Adrenal gland (tissue), 5 donors: ENCODE results near the gene ARFGEF3.

Experiments used
- CTCF ChIP-seq, 6 experiments: fragments of 450-650 bp in 4 of 6; fragments of 200-600 bp in 2 of 6; sonication (generic) in 1 of 6; IDR thresholded peaks; 1 replicate in 5 of 6; 2 replicates in 1 of 6; pipeline versions ENCODE4 v1.5.1 to v1.8.0; 2016 to 2021; ENCODE audit warnings: antibody characterized with exemption in 6 of 6, mild to moderate bottlenecking in 2 of 6, moderate library complexity in 1 of 6
- POLR2A ChIP-seq, 2 donors: fragments of 450-650 bp; IDR thresholded peaks; one replicate each; pipeline ENCODE4 v1.6.1; 2017; ENCODE audit warnings: antibody characterized with exemption in 2 of 2, mild to moderate bottlenecking in 2 of 2, moderate library complexity in 1 of 2
- donor health status: DM: no; HTN: no; CAD: no.

- TF ChIP-seq CTCF (IDR thresholded peaks at IDR 0.05) = no peak
- TF ChIP-seq POLR2A (IDR thresholded peaks at IDR 0.05) = no peak
Observed at GRCh38 chr6:138286698-138287097, 125.0 kb downstream of the ARFGEF3 start.
